ENCODE results near the gene SMPD3.

GRCh38 chr16:68417711-68418301 is 30.5 kb downstream of the SMPD3 start:
- TF ChIP-seq EZH2 (IDR thresholded peaks at IDR 0.05; ENCODE audit: borderline replicate concordance), result no peak
- TF ChIP-seq, protein P1, sequence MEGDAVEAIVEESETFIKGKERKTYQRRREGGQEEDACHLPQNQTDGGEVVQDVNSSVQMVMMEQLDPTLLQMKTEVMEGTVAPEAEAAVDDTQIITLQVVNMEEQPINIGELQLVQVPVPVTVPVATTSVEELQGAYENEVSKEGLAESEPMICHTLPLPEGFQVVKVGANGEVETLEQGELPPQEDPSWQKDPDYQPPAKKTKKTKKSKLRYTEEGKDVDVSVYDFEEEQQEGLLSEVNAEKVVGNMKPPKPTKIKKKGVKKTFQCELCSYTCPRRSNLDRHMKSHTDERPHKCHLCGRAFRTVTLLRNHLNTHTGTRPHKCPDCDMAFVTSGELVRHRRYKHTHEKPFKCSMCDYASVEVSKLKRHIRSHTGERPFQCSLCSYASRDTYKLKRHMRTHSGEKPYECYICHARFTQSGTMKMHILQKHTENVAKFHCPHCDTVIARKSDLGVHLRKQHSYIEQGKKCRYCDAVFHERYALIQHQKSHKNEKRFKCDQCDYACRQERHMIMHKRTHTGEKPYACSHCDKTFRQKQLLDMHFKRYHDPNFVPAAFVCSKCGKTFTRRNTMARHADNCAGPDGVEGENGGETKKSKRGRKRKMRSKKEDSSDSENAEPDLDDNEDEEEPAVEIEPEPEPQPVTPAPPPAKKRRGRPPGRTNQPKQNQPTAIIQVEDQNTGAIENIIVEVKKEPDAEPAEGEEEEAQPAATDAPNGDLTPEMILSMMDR (IDR thresholded peaks at IDR 0.05; ENCODE audit: poor library complexity), result no peak
- no peak for TF ChIP-seq EZH2phosphoT487 (IDR thresholded peaks at IDR 0.05; ENCODE audit: low read depth, severe bottlenecking, unreplicated experiment)
